Nephron progenitor cell (in vitro differentiated cells): ENCODE measurements around the gene CIB4.

Source experiments
- DNase-seq: peaks from one replicate; pipeline ENCODE4 v3.0.0; 2021
- H3K27ac Mint-ChIP-seq: 2 replicates; pipeline ENCODE4 v1.8.0; 2021; ENCODE audit warnings: mild to moderate bottlenecking, moderate library complexity, mixed read lengths
- H3K27me3 Mint-ChIP-seq: 2 replicates; pipeline ENCODE4 v1.8.0; 2021; ENCODE audit warnings: mild to moderate bottlenecking, low read depth, mixed read lengths; ENCODE audit not compliant: poor library complexity
- H3K36me3 Mint-ChIP-seq: 2 replicates; pipeline ENCODE4 v1.8.0; 2021; ENCODE audit warnings: low read depth, mixed read lengths
- H3K4me1 Mint-ChIP-seq: 2 replicates; pipeline ENCODE4 v1.8.0; 2021; ENCODE audit warnings: mixed read lengths
- H3K4me3 Mint-ChIP-seq: 2 replicates; pipeline ENCODE4 v1.8.0; 2021; ENCODE audit warnings: mild to moderate bottlenecking, moderate library complexity, mixed read lengths
- H3K9me3 Mint-ChIP-seq: 2 replicates; pipeline ENCODE4 v1.8.0; 2021; ENCODE audit warnings: mild to moderate bottlenecking, moderate library complexity, mixed read lengths
- CTCF ChIP-seq: fragments of 200-600 bp; sonication (generic); IDR thresholded peaks from 2 replicates; pipeline ENCODE4 v1.5.0; 2021; ENCODE audit warnings: antibody characterized with exemption

CIB4 gene

GRCh38 chr2:26609839-26610277 is 31.3 kb downstream of the CIB4 start:
- H3K4me1 Mint-ChIP-seq = peaks cover 86% of the 10 kb centered on the region
- DNase-seq = no peak
- H3K27me3 Mint-ChIP-seq = peaks cover 12% of the 10 kb centered on the region
- no peak overlapping the region for H3K4me3 Mint-ChIP-seq
- TF ChIP-seq CTCF = no peak
- no peaks in the 10 kb centered on the region for H3K9me3 Mint-ChIP-seq
- no peak overlapping the region for H3K27ac Mint-ChIP-seq
- H3K36me3 Mint-ChIP-seq = no peaks in the 10 kb centered on the region

GRCh38 chr2:26609205-26609631 is 31.9 kb downstream of the CIB4 start:
- no peak for DNase-seq
- no peaks in the 10 kb centered on the region for H3K36me3 Mint-ChIP-seq
- H3K9me3 Mint-ChIP-seq = peaks cover 3% of the 10 kb centered on the region
- H3K4me3 Mint-ChIP-seq = no peak overlapping the region
- TF ChIP-seq CTCF = no peak
- peaks cover 15% of the 10 kb centered on the region for H3K27me3 Mint-ChIP-seq
- H3K4me1 Mint-ChIP-seq = peaks cover 79% of the 10 kb centered on the region
- peak overlapping the region; percentile 88 for H3K27ac Mint-ChIP-seq

GRCh38 chr2:26608557-26608956 is 32.6 kb downstream of the CIB4 start:
- Mint-ChIP-seq H3K36me3 (no peaks in the 10 kb centered on the region), H3K27me3 (peaks cover 16% of the 10 kb centered on the region), H3K4me1 (peaks cover 73% of the 10 kb centered on the region), H3K4me3 (no peak overlapping the region), H3K27ac (no peak overlapping the region), H3K9me3 (peaks cover 5% of the 10 kb centered on the region)
- TF ChIP-seq CTCF = no peak
- no peak for DNase-seq

GRCh38 chr2:26607698-26608097 is 33.5 kb downstream of the CIB4 start:
- TF ChIP-seq CTCF = no peak
- Mint-ChIP-seq H3K4me3 (no peak overlapping the region), H3K27ac (no peak overlapping the region), H3K36me3 (no peaks in the 10 kb centered on the region), H3K9me3 (peaks cover 5% of the 10 kb centered on the region), H3K27me3 (peaks cover 12% of the 10 kb centered on the region), H3K4me1 (peaks cover 64% of the 10 kb centered on the region)
- no peak for DNase-seq

- Mint-ChIP-seq H3K4me3 (no peak overlapping the region), H3K9me3 (peaks cover 5% of the 10 kb centered on the region), H3K27me3 (peaks cover 13% of the 10 kb centered on the region), H3K36me3 (no peaks in the 10 kb centered on the region), H3K4me1 (peaks cover 56% of the 10 kb centered on the region), H3K27ac (peak overlapping the region; percentile 5)
- no peak for DNase-seq
- no peak for TF ChIP-seq CTCF
Observed at GRCh38 chr2:26606847-26607190, 34.3 kb downstream of the CIB4 start.

GRCh38 chr2:26605999-26606846 is 34.9 kb downstream of the CIB4 start:
- Mint-ChIP-seq H3K36me3 (no peaks in the 10 kb centered on the region), H3K4me1 (peaks cover 53% of the 10 kb centered on the region), H3K27me3 (peaks cover 13% of the 10 kb centered on the region), H3K9me3 (peaks cover 5% of the 10 kb centered on the region), H3K27ac (peak overlapping the region; percentile 92), H3K4me3 (no peak overlapping the region)
- DNase-seq = no peak
- no peak for TF ChIP-seq CTCF
